Thoracic aorta (tissue), 2 donors: Measurements from ENCODE around the gene HECTD2. TPM values are rescaled to one million over a fixed set of nuclear protein-coding genes. Genes with fewer than 3 reads are reported as not detected.
"Not testable (repeated sequence)": the region's sequence is repeated elsewhere in the genome, so short reads cannot be mapped to it uniquely, and the experiment has no call there.

Experiments used
- ATAC-seq: fragments of 150-250 bp; one replicate; pipeline ENCODE4 v1.8.0; 2017; ENCODE audit warnings: low read depth; ENCODE audit not compliant: insufficient number of reproducible peaks, low FRiP score
- DNase-seq: peaks from one replicate; pipeline ENCODE4 v3.0.0-alpha.2; 2020; ENCODE audit warnings: low spot score
- H3K27ac ChIP-seq, 2 donors: fragments of 200-600 bp; sonication (generic); 1 replicate in 1 of 2; 2 replicates in 1 of 2; pipeline ENCODE4 v1.5.1; 2016; ENCODE audit warnings: mild to moderate bottlenecking in 2 of 2, moderate library complexity in 2 of 2
- H3K27me3 ChIP-seq: fragments of 200-600 bp; sonication (generic); replicated peaks from 2 replicates; pipeline ENCODE4 v1.6.0; 2016; ENCODE audit warnings: mild to moderate bottlenecking; ENCODE audit not compliant: insufficient read depth
- H3K36me3 ChIP-seq: fragments of 200-600 bp; sonication (generic); one replicate; pipeline ENCODE4 v1.5.1; 2016
- H3K4me1 ChIP-seq, 2 donors: fragments of 200-600 bp; sonication (generic); 1 replicate in 1 of 2; 2 replicates in 1 of 2; pipeline versions ENCODE4 v1.5.1 to v1.6.0; 2016; ENCODE audit warnings: low read depth in 2 of 2, mild to moderate bottlenecking in 1 of 2; ENCODE audit not compliant: control insufficient read depth in 1 of 2
- H3K4me3 ChIP-seq: fragments of 200-600 bp; sonication (generic); 2 replicates; pipeline ENCODE4 v1.5.1; 2016; ENCODE audit warnings: mild to moderate bottlenecking
- H3K9me3 ChIP-seq: fragments of 200-600 bp; sonication (generic); 2 replicates; pipeline ENCODE4 v1.5.1; 2016
- CTCF ChIP-seq: fragments of 200-600 bp; sonication (generic); IDR thresholded peaks from one replicate; pipeline ENCODE4 v1.5.1; 2019; ENCODE audit warnings: antibody characterized with exemption
- total RNA-seq, 2 donors: library from RNA; depleted of rRNA; stranded (reverse); fragments of >200 nt; gene quantifications; one replicate each; pipeline versions ENCODE4 v1.1.0 to v1.2.3, GENCODE V29; 2016

The HECTD2 gene
- total RNA-seq, 2 donors from 2014 or later = 35.9 to 48.0 TPM

GRCh38 chr10:91521439-91521838 lies 111.3 kb downstream of the HECTD2 start:
- Histone ChIP-seq H3K27ac (no peak overlapping the region), H3K4me1 (peaks cover 0 to 18% of the 10 kb centered on the region in 2 donors), H3K4me3 (no peak overlapping the region), H3K27me3 (no peaks in the 10 kb centered on the region), H3K36me3 (no peaks in the 10 kb centered on the region), H3K9me3 (no peaks in the 10 kb centered on the region)
- no peak for TF ChIP-seq CTCF
- no peak for ATAC-seq
- DNase-seq = no peak

GRCh38 chr10:91525896-91526712 lies 116.0 kb downstream of the HECTD2 start:
- no peak for ATAC-seq
- no peaks in the 10 kb centered on the region for H3K27me3 ChIP-seq
- DNase-seq = no peak
- peaks cover 0 to 7% of the 10 kb centered on the region in 2 donors for H3K4me1 ChIP-seq
- no peaks in the 10 kb centered on the region for H3K36me3 ChIP-seq
- no peak overlapping the region for H3K4me3 ChIP-seq
- no peaks in the 10 kb centered on the region for H3K9me3 ChIP-seq
- no peak overlapping the region for H3K27ac ChIP-seq
- no peak for TF ChIP-seq CTCF

GRCh38 chr10:91528080-91528479 lies 117.9 kb downstream of the HECTD2 start:
- Histone ChIP-seq H3K4me1 (no peaks in the 10 kb centered on the region), H3K9me3 (no peaks in the 10 kb centered on the region), H3K27me3 (no peaks in the 10 kb centered on the region), H3K4me3 (no peak overlapping the region), H3K27ac (no peak overlapping the region), H3K36me3 (no peaks in the 10 kb centered on the region)
- ATAC-seq (no peak), DNase-seq (no peak)
- no peak for TF ChIP-seq CTCF

- H3K4me3 ChIP-seq = no peak overlapping the region
- no peak for ATAC-seq
- no peaks in the 10 kb centered on the region for H3K9me3 ChIP-seq
- TF ChIP-seq CTCF = no peak
- no peaks in the 10 kb centered on the region for H3K36me3 ChIP-seq
- DNase-seq = no peak
- no peaks in the 10 kb centered on the region for H3K27me3 ChIP-seq
- H3K27ac ChIP-seq = no peak overlapping the region
- no peaks in the 10 kb centered on the region for H3K4me1 ChIP-seq
These were observed 118.6 kb downstream of the HECTD2 start for GRCh38 chr10:91528768-91529167.

- not testable (repeated sequence) for ATAC-seq, H3K36me3 ChIP-seq, DNase-seq, H3K4me3 ChIP-seq, H3K27ac ChIP-seq, H3K9me3 ChIP-seq, H3K27me3 ChIP-seq
- H3K4me1 ChIP-seq = peaks cover 0 to 12% of the 10 kb centered on the region in 2 donors
These were observed 124.6 kb downstream of the HECTD2 start for GRCh38 chr10:91534789-91535188.
